HPDE6-E6E7 (cell line): Measurements from ENCODE around the gene KCNJ4.

Experiments used
- DNase-seq: peaks from one replicate; pipeline ENCODE4 v3.0.0; 2011; ENCODE audit warnings: missing footprints; ENCODE audit errors: extremely low spot score

KCNJ4 gene

DNA sequence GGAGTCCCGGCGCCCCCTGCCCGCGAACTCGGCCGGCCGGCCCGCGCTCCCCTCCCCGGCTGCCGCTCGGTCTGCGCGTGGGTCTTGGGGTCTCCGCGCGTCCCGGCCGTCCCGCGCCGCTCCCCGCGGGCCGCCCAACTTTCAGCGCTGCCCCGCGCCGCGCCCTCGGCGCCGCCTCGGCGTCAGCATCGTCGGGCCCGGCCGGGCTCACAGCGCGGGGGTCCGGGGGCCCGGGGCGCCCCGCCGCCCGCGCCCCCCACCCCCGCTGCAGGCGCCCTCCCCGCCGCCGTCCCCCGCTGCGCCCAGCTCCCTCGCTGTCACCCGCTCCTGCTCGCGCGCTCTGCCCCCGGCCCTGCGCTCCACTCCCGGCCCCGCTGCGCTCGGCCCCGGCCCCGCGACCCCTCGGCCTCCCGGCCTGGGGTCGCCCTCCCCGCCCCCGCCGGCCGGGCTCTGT, at the start of gene KCNJ4:
Gene KCNJ4, minus strand, starts transcription at position 124 of the 454 bp plus-strand sequence. CDS start 27,067 bp downstream, outside the sequence.
- DNase-seq = no peak

DNA sequence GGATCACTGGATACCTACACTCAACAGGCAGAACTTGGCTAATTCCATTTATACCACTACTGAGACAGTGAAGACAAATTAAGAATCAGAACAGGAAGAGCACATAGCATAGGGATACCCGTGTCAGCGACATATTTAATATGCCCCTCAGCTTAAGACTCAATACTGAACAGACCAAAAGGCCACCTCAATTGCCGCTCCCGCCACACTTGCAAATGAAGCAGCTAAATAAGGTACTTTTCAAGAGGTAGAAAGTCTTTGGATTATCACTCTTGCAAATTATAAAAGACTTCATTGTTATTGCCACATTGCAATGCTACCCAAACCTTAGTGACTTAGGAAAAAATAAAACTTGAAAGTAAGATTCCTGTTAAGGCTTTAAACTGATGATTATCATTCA, 48.0 kb upstream of the KCNJ4 start:
- no peak for DNase-seq

DNA sequence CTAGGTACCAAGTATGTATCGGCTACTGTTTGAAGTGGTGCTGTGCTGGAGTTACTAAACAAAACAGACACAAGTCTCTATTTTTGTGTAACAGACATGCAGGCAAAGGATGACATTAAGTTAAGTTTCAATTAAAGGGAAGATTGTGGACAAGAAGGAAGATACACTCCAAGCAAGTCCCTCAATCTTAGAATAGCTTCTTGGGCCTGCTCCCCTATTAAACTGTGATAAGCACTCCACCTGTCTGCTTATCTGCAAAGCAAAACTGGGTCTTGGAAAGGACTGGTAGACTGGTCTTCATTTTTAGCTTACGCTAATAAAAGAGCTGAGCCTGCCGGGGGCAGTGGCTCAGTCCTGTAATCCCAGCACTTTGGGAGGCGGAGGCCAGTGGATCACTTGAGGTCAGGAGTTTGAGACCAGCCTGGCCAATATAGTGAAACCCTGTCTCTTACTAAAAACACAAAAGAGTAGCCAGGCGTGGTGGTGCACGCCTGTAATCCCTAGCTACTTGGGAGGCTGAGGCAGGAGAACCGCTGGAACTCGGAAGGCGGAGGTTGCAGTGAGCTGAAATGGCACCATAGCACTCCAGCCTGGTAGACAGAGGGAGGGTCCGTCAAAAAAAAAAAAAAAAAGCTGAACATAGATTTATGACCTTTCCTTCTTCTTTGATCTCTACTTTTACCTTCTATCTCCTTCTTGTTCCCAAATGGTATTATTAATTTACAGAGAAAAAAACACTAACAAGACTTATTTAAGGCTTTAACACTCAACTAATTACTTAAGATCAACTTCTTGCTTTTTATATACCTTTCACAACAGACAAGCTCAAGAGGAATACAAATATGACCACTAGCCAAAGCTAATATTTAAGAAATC, 47.0 kb upstream of the KCNJ4 start:
- DNase-seq = no peak

DNA sequence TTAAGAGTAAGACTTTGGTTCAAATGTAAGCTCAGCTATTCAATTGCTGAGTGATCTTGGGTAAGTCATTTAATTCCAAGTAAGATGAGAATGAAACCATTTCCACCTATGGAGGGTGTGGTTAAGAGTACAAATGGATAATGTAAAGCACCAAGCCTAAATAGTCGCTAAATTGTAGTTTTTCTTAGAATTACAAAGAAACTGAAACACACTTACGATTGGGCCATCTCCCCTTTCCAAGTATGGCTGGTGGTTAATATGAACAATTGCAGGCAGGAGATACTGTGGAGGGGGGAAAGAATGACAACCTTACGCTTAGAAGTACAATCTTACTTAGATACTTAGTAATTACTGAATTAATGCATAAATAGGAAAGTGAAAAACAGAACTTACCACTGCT, 42.9 kb upstream of the KCNJ4 start:
- no peak for DNase-seq

DNA sequence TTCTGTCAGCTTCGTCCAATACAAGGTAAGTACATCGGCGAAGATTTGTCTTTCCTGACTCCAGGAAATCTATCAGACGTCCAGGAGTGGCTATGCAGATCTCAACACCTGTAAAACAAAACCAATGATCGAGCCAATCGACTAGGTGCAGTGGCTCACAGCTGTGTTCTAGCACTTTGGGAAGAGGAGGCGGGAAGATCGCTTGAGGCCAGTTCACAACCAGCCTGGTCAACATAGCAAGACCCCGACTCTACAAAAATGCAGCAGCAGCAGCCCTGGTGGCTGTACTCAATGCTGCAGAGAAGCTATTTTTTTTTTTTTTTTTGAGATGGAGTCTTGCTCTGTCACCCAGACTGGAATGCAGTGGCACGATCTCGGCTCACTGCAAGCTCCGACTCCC, 39.9 kb upstream of the KCNJ4 start:
- DNase-seq = no peak

DNA sequence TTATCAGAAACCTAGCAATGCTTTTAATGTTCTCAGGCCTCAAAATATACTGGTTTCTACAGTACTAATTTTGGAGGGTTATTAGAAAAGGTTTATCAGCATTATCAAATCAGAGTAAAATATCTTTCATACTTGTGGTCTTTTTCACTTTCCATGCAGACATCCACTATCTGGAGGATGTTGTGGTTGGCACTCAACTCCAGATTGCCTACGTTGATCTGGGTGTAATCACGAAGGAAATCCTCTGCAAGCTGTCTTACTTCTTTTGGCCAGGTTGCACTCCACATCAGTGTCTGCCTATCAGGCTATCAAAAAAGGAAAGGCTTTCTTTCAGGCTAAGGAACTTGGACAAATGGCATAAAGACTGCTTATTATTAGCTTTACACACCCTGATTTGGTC, 39.5 kb upstream of the KCNJ4 start:
- DNase-seq = no peak

DNA sequence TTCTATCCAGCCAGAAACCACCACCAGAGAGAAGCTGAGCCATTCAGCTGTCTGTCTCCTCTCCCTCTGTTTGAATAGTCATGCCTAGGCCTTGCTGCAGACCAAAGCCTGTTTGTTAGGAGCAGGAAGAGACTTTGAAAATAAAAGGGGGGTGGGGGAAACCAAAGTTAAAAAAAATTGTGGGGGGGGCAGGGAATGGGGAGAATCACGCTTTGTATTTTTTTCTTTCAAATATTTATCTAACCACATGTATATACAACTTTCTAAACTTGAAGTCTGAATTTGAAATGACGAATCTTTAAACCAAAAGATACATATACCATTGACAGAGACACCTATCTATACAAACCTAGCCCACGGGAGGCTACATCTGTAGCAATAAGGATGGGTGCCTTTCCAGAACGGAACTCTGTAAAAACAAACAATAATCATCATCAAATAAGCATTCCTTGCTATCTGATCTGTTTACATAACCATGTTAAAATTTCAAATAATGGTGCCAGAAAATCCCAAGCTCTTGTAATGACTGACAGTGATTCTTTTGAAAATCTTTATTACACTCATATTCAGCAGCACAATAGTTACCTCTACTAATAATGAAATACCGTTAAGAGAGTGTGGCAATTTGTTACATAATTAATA, 36.8 kb upstream of the KCNJ4 start:
- DNase-seq = no peak

DNA sequence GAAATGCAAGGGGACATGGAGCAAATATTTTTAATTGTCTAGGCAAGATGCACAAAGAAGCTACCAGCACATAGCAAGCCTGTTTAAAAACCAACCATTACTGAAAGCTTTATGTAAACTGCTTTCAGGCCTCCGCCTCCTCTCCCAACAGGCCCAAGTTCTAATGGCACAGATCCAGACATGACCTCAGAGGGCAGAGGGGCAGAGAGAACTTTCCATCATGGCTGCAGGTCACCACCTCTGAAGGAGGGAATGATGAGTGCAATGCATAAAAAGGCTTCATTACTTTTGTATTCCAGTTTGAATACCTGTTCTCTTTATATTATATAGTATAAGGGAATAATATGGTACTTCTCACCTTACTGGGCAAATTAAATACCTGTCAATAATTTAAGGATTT, 35.9 kb upstream of the KCNJ4 start:
- DNase-seq = no peak

DNA sequence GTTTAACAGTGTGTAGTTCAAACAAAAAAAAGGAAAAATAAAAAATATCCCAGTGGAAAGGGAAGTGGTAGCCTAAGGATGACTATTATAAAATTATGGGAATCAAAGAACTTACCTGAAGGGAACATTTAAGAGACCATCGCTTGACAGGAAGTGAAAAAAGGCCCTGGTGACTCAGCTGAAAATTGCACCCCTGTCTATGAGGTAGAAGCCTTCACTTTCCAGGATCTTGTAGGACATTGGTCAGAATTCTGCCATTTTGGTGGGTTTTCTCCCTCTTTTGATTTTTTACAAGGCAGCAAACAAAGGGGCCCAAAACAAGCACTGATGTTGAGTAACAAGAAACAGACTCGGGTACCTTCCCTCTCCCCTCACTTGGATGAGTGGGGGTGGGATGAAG, 35.5 kb upstream of the KCNJ4 start:
- DNase-seq = no peak

DNA sequence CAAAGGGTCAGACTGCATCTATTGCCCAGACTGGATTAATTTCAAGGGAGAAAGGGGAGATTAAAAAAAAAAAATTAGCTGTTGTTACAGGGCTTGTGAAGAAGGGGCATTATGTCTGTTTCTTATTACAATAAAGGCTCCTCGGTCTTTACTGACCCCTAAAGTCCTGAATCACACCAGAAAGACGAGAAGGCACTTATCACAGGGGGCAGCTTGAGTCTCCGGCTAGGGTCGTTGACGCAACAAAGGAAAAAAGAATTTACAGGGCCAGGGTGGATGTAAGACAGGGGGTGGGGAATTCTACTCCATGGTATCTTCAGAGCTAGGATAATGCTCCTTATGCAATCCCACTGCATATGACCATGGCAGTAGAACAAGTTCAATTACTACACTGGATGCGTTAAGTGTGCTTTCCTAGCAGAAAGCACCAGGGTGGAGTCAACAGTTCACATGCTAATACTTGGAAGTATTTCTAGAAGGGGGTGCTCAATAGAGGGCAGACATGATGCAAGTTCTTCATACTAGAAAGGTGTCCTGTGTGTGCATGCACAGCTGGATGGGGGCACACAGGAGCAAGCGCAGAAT, 34.7 kb upstream of the KCNJ4 start:
- DNase-seq = no peak

DNA sequence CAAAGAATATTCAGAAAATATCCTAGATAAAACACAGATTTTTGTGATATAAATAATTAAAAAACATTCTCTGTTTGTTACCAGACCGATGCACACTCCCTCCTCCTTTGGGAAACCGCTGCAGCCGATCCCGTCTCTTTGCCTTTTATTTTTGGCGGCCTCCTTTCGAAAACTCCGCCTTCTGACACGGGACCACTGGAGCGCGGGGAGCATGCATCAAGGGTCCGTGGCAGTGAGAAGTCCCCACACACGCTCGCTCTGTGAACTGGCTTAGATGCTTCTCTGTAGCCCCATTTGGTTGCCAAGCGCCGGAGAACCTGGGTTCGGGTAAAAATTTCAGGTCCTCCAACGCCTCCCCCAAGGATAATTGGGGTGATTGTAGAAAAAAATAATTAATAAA, 34.1 kb upstream of the KCNJ4 start:
- DNase-seq = no peak

DNA sequence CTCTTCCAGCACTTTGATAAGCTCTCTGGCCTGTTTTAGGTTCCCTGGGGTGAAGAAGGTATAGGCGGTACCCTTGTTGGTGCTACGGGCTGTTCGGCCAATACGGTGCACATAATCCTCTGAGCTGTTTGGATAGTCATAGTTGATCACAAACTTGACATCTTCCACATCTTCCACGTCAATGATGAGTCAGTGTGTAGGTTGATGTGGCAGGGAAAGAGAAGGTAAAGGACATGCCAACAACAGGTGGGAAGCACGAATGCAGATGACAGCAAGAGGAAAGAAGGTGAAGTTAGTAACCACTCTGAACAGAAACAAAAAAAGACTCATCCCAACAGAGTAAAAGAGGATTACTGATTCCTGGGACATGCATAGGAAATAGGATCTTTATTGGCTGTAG, 32.9 kb upstream of the KCNJ4 start:
- no peak for DNase-seq

DNA sequence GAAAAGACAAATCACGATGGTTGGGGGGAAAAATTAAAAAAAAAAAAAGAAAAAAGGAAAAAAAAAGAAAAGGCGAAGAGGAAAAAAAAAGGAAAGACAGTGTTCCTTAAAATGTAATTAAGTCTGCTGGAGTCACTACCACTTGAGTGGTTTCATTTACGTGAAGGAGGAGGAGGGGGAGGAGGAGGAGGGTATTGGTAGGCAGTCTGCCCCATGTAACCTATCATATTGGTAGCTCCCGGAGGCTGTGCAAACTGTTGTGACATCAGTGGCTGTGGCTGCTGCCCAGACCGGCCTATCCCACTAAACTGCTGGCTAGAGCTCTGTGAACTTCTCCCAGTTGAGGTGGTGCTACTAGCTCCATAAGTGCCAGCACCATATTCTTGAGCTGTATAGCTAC, 30.8 kb upstream of the KCNJ4 start:
- no peak for DNase-seq

DNA sequence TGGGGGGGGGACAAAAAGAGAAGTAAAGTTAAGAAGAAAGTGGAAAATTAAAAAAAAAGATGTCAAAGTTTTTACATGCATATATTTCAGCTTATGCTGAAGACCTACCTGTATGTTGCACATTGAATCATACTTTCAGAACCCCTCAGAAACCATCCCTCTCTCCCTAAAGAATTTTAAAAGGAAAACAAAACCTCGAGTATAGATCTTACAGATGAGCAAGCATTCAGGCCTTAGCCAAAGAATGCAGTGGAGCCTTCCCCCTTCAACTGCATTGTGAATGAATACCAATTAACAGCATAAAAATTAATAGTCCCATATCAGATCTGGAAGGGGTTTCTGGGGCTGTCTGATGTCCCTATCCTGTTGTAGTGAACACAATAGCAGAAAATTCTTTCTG, 29.2 kb upstream of the KCNJ4 start:
- no peak for DNase-seq

DNA sequence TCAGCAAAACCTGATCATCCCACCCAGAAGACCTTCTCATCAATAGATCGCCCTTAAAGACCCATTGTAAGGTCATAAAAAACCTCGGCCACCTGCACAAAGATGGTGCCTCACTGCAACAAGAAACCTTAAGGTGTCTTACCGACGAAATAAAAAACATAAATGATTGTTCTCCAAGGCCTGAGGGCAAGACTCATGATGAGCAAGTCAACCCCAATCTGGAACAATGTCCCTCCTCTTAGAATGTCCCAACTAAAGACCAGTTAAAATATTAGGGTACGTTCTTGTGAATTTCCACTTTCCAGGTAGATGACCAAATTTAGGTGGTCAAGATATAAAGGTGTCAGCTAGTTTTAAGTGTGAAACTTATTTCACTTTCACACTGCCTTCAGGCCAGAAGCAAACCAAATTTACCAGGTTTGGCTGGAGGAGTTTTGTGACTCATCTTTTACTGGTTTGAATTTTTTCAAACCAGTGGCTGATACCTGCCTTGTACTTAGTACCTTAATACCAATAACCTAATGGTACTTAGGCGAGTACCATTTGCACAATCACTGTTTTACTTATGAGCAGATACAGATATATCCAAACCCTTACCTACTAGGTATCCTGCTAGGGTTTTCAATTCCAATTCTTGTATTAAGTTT, 27.8 kb upstream of the KCNJ4 start:
- no peak for DNase-seq

DNA sequence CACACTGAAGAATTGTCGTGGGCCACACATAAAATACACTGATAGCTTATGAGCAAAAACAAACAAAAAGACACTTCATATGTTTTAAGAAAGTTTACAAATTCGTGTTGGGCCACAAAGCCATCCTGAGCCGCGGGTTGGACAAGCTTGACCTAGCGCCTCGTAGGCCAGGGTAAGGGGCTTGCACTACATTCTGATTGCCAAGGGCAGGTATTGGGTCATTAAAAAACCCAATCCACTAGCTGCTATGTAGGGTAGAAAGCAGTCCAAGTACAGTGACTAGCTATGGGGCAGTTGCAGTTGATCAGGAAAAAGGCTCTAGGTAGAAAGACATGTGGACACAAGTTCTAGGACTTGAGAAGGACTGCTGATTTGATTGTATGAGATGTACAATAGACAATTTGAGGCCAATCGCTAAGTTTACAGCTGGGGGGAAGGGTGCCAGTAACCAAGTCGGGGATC, 26.9 kb upstream of the KCNJ4 start:
- no peak for DNase-seq

DNA sequence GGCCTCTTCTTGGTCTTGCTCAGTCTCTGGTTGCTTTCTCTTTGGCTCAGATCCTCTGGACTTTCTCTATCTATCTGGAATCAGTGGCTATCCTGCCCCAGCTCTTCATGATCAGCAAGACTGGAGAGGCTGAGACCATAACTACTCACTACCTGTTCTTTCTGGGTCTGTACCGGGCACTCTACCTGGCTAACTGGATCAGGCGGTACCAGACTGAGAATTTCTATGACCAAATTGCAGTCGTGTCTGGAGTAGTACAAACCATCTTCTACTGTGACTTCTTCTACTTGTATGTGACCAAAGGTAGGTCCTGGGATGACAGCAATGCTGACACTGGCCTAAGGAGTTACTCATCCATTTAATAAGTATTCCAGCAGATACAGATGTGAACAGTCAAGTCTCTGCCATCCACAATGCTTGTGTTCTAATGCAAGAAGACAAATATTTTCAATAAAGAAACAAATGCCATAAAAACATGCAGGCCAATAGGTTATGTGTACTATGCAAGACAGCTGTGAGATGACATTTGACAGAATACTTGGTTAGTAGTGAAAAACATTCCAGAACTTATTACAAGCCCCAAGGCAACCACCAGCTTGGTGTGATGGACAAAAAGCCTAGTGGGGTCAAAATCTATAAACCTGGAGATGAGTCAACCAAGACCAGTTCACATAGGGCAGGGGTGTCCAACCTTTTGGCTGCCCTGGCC, 26.3 kb upstream of the KCNJ4 start:
- DNase-seq = no peak

DNA sequence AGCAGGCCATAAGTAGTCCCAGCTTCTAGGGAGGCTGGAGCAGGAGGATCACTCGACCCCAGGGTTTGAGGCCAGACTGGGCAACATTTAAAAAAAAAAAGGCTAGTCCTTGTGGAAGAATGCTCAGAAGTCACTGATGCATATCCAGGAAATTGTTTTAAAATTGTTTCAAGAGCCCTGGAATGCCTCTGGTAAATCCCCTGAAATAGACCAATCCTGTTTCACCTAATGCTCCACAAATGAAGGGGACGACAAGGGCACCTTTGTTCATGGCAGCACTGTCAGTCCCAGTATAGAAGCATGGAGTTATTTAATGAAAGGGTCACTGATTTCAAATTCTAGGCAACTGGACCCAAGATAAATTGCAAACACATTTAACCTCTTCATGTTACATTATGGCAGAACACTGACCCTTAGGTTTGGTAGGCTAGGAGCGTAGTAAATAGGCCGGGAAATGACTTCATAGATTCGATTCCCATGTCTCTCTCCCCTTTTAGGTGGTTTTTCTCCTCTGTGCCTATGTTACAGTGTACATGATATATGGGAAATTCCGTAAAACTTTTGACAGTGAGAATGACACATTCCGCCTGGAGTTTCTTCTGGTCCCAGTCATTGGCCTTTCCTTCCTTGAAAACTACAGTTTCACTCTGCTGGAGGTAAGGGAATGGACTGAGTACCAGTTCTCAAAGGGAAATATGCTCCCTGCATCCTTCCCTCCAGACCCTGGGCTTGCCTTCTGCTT, 24.3 kb upstream of the KCNJ4 start:
- DNase-seq = no peak

DNA sequence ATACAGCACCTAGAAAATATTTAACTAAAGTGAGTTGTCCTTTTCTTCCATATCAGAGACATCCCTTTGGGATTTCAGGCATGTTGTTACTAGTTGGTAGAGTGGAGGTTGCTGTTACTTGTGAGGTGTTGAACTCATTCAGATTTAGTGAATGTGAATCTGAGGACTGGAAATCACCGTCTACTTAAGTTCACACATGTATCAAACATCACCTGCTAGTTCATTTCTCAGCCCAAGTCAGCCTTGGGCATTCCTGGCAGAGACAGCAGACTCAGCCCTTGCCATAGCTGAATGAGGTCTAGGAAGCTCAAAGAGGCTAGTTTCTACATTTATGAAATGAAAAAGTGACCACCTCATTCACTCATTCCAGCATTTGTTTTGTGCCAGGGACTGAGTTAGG, 22.6 kb upstream of the KCNJ4 start:
- DNase-seq = no peak

DNA sequence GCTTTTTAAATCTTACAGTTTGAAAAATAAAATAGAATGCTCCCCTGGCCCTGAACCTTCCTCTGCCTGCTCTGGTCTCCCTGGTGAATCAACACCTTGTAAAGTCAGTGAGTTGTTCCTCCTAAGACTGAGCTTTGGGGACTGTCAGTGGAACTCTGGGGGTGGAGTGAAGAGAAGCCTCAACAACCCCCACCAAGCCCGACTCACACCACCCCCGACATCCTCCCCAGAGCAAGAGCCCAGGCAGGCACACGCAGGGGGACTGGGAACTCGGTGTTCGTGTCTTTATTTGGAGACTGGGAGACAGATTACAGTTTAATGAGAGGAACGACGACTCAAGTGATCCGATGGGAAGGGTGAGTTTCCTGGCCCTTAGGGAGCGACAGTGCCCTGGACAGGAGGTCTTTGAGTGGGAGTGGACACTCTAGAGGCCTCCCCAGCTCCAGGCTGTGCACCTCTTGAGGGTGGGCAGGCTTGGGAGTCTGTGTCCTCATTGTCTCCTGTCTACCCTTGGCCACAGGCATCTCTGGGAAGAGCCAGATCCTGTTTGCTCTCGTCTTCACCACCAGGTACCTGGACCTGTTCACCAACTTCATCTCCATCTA, 19.1 kb upstream of the KCNJ4 start:
- DNase-seq = no peak

DNA sequence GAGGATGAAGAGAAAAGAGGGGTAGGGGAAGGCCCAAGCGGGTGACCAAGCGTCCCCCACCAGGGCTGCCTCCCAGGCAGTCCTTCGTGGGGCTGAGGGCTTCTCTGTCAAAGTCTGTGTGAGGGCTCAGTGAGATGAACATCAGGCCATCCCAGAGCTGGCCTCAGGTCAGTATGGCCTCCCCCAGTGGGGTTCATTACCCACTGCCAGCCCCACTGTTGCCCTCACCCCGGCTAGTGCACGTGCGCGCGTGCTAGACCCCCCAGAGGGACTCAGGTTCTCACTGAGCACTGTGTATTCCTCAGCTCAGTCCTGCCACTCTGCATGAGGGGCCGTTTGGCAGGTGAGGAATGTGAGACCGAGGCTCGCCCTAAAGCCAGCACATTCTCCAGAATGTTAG, 16.2 kb upstream of the KCNJ4 start:
- no peak for DNase-seq
